ENCODE measurements around the gene TREML2.
"Not testable (repeated sequence)": the region's sequence is repeated elsewhere in the genome, so short reads cannot be mapped to it uniquely, and the experiment has no call there.

Gene TREML2, protein sequence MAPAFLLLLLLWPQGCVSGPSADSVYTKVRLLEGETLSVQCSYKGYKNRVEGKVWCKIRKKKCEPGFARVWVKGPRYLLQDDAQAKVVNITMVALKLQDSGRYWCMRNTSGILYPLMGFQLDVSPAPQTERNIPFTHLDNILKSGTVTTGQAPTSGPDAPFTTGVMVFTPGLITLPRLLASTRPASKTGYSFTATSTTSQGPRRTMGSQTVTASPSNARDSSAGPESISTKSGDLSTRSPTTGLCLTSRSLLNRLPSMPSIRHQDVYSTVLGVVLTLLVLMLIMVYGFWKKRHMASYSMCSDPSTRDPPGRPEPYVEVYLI

DNA sequence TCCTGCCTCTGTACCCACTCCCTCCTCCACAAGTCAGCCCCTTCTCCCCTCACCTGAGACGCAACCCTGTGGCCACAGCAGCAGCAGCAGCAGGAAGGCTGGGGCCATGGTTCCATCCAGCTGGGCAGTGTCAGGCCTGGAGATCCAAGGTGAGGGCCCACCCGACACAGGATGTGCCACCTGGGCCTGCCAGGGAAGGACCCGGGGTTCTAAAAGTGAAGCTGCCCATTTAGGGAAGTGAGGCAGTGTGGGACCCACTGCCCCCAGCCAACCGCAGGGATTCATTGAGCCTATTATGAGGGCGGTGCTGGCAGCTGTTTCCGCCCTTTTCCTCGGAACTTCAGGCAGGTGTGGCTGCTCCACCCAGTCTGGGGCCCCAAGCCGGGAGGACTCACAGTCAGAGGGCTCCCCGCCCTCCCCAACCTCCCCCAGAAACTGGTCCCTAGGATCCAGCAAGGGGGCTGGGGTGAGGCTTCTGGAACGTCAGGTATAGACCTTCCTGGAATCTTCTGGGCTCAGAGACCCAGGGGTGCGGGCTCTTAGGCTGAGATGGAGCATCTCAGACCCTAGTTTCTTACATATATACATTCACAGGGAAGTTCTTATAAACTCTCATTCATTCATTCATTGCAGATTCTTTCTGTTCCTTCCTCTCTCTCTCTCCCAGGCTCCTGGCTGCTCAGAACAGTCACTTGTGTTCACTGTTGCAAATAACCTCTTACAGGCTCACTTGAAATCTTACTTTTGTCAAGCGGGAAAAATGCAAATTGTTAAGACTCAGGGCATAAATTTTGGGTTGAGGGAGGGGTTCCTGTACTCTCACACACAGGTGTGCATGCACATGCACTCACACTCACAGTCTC is at the start of gene TREML2:
Gene TREML2, minus strand, starts transcription at position 249 of the 863 bp plus-strand sequence. Its CDS starts 141 bp downstream, at position 108.
- no peak for DNase-seq

DNA sequence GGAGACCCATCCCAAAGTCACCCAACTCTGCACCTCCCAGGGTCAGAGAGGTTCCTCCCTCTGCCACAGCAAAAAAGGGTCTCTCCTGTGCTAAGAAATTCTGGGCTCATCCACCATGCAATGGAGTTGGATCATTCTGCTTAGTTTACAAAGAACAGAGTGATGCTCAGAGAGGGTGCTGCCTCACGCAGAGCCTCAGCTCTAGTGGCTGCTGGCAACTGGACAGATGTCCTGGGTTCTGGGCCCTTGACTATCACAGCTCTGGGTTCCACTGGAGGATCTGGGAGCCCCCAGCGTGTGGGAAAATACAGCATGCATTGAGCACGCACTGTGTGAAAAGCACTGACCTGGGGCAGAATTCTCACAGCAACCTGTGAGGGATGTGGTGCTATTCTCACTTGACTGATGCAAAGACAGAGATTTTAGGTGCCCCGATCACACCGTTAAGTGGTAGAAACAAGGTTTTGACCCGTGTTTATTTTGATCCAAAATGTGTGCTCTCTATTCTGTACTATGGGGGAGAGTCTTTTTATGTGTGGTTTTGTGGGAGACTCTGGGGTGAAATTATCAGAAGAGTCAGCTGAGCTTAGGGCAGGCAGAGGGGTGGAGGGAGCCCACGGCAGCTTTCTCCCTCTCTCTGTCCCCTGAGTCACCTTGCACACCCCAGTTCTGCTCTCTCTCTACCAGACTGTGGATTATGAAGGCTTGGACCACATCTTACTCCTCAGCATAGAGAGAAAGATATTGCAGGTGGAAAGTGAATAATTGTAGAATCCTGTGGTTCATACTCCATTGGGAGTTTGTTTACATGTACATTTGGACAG is 47.1 kb upstream of the TREML2 start:
- DNase-seq: no peak

DNA sequence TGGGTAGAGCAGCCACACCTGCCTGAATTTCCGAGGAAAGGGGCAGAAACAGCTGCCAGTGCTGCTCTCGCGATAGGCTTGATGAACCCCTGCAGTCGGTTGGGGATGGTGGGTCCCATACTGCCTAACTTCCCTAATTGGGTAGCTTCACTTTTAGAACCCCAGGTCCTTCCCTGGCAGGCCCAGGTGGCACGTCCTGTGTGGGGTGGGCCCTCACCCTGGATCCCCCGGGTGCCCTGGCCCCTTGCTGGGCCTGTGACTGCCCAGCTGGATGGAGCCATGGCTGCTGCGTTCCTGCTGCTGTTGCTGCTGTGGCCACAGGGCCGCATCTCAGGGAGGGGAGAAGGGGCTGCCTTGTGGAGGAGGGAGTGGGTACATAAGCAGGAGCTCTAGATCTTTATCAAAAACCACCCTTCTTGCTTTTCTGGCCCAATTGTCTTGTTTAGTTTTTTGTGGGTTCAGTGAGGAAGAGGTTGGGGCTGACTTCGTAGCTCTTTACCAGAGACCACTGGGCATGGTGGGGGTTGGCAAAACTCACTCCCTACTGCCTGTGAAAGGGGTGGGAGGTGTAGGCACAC is 46.4 kb upstream of the TREML2 start:
- no peak for DNase-seq

GRCh38 chr6:41246529-41246928 is 45.6 kb upstream of the TREML2 start:
- DNase-seq: not testable (repeated sequence)

GRCh38 chr6:41239467-41240159 is 38.7 kb upstream of the TREML2 start:
- DNase-seq: no peak

DNA sequence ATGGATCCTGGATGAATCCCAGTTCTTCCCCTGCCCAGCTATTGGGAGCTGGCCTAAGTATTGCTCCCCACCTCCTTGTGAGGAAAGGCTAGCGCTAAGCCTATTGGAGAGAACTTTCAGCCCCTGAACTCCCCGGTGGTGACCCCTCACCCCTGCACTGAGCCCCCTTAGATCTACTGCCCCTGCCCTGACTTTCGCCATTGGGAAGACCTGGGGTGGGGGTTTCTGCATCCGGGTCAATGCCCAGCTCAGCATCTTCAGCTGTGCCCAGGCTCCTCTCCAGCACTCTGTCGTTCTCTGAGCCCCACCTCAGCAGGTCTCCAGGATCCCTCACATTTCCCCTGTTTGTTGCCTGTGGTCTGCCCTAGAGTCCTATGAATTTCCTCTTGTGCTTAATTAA is 36.2 kb upstream of the TREML2 start:
- no peak for DNase-seq

DNA sequence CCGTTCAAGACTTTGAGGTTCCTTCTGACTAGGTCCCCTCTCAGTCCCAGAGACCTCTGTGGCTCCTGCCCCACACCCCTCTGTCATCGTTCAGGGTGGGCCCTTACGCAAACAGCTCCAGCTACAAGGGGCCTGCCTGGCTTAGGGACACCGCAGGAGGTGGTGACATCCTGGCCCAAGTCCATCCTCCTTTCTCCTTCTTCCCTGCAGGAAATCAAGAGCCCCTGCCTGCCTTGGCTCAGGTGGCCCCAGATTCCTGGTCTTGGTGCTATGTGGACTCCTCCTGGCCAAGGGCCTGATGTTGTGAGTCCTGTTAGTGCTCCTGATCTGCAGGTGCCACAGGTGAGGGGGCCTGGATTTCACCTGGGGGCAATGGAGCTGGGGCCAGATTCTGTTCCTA is 35.3 kb upstream of the TREML2 start:
- no peak for DNase-seq

DNA sequence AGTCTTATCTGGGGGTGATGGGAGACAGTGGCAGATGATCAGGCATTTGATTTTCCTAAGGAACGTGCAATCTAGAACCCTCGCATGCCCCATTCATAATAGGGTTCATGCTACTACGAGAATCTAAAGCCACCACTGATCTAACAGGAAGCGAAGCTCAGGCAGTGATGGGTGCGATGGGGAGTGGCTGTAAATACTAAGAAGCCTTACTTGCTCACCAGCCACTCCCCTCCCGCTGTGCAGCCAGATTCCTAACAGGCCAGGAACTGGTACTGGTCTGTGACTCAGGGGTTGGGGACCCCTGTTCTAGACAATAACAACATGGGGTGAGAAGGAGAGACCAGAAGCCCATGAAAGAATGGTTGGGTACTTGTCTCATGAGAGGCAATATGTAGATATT is 31.7 kb upstream of the TREML2 start:
- DNase-seq: no peak

DNA sequence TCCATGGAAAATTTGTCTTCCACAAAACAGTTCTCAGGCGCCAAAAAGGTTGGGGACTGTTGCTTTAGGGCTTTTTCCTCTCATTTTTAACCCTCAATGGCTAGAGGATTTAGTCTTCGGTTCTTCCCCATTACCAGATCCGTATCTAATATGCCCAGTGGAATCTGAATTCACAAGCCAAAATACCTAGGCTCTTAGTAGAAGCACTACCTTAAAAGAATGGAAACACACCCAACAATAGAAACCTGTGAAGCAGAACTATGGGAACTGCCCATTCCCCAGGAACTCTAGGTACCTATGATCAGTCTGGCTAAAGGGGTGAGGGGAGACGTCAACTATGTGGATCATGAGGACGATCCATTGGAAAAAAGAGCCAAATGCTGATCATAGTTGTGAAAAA is 30.3 kb upstream of the TREML2 start:
- DNase-seq: no peak

- DNase-seq: no peak
These were observed 28.8 kb upstream of the TREML2 start for GRCh38 chr6:41229721-41230120.

DNA sequence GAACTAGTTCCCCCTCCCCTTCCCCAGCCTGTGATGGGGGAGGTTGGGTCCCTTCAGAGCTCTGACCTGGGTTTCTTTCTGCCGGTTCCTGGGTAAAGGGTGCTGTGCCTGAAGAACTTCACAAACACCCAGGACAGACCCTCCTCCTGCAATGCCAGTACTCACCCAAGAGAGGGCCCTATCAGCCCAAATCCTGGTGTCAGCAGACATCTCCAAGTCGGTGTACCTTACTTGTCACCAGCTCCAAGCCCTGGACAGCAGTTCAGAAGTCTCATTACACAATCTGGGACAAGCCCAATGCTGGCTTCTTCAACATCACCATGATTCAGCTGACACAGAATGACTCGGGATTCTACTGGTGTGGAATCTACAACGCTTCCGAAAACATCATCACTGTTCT is 27.7 kb upstream of the TREML2 start:
- DNase-seq: no peak

GRCh38 chr6:41228096-41228495 is 27.1 kb upstream of the TREML2 start, which contains the start of gene TREML4:
TSS of gene TREML4 (plus strand) at chr6:41228349. CDS start at chr6:41228428, 79 bp downstream.
- no peak for DNase-seq

DNA sequence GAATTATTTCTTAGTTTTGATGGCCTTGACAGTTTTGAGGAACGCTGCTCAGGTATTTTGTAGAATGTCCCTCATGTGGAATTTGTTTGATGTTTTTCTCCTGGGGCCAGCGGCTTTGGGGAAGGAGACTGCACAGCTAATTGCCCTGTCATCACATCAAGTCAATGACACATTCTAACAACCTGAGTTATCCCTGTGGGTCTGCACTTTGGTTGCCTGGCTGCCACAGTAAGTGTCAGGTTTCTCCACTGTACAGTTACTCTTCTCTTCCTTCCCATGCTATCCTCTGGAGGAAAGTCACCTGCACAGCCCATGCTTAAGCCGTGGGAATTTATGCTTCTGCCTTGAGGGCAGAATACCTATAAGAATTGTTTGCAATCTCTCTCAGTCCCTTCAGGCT is 25.8 kb upstream of the TREML2 start:
- DNase-seq: no peak

- DNase-seq: no peak
These were observed 23.9 kb upstream of the TREML2 start for GRCh38 chr6:41224800-41225199.

GRCh38 chr6:41222513-41222912 is 21.6 kb upstream of the TREML2 start:
- DNase-seq: no peak

DNA sequence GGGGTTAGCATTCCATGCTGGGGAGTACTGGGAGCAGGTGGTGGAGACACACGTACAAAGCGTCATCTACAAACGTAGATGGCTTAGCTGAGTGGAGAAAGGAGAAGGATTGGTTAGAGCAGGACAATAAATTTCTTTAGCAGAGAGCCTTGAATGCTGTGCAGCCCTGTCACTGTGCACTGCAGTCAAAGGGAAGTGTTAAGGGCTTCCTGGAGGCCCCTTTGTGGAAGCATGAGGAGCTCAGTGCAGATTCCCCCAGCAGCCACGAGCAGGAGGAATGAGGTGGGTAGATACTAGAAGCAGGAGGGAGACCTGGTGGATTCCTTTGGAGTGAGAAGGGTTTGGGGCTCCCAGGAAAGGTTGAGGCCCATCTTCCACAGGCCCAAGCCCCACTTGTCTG is 21.1 kb upstream of the TREML2 start:
- no peak for DNase-seq

DNA sequence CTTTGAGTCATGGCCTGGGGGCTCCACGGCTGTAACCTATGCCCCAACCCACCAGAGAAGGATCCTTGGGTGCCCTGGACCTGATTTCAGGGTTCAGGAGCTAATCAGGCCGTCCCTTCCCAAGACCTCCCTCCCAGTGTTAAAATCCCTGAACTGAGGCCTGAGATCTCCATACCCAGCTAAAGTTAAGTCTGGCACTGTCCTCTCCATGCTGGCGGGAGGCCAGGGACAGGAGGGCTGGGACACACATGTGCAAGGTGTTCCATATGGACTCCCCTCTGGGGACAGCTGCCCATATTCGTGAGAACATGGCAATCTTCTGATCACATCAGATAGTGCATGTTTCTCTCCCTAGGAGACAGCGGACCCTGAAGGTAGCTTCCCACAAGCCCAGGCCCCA is 15.7 kb upstream of the TREML2 start:
- DNase-seq: no peak

DNA sequence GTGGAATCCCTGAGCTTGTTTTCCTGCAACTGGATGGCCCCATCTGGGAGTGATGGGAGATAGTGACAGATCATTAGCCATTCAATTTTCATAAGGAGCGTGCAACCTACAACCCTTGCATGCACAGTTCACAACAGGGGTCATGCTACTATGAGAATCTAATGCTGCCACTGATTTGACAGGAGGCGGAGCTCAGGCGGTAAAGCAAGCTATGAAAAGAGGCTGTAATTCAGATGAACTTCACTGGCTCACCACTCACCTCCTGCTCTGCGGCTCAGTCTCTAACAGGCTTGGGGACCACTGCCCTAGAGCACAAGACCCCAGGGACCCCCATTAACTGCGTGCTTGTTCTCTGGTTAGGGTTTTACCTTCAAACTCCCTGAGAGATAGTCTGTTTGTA is 14.8 kb upstream of the TREML2 start:
- DNase-seq: no peak

- no peak for DNase-seq
These were observed 13.8 kb upstream of the TREML2 start for GRCh38 chr6:41214559-41215238.

DNA sequence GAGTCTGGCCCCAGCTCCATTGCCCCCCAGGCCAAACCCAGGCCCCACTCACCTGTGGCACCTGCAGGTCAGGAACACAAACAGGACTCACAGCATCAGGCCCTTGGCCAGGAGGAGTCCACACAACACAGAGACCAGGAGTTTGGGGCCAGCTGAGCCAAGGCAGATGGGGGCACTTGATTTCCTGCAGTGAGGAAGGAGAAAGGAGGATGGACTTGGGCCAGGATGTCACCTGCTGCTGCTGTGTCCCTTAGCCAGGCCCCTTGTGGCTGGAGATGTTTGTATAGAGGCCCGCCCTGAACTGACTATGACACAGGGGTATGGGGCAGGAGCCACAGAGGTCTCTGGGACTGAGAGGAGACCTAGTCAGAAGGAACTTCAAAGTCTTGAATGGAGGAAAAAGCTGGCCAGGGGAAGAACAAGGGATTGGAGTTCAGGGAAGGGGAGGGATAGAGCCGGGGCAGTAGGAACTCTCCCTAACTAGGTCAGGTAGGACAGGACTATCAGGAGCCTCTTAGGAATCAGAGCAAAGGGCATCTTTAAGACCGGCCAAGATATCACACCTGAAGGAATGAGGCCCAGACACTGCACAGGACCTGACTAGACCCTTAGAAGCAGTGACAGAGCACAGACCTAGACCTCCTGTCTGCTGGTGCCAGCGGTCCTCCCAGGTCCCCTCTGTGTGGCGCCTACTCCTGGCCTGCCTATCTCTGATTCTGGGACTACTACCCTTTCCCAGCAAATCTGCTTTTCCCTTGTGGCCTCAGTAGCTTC is 8.8 kb upstream of the TREML2 start:
- DNase-seq: no peak

Measured in NCI-H2107 (cell line).